ENCODE results near the gene EFNA1.

- TF ChIP-seq CTCF (IDR thresholded peaks at IDR 0.05; ENCODE audit: poor library complexity) (no peak), EZH2 (IDR thresholded peaks at IDR 0.05; ENCODE audit: borderline replicate concordance) (no peak), EZH2phosphoT487 (IDR thresholded peaks at IDR 0.05; ENCODE audit: low read depth, severe bottlenecking, unreplicated experiment) (no peak)
Measured at GRCh38 chr1:155103325-155103724, 24.4 kb upstream of the EFNA1 start.
